Activated B cell treated with CpG ODN at 0.5 μM for 24 hours (primary cell): ENCODE measurements around the gene METAP2. TPM values are rescaled to one million over a fixed set of nuclear protein-coding genes. Genes with fewer than 3 reads are reported as not detected.

ENCODE experiments used
- ATAC-seq: fragments of 200-7000 bp; cut with Tn5 transposase; one replicate; pipeline ENCODE4 v1.10.0; 2021; ENCODE audit warnings: low read depth, mild to moderate bottlenecking, moderate library complexity
- CTCF ChIA-PET: fragments of 350-600 bp; sonication (Branson Sonifier 250); formaldehyde crosslinking; loops from one replicate; lab custom pipeline; 2021; ENCODE audit warnings: antibody characterized with exemption; lab: Charles Lee
- POLR2A ChIA-PET: fragments of 350-600 bp; sonication (Branson Sonifier 250); formaldehyde crosslinking; loops from one replicate; lab custom pipeline; 2021; ENCODE audit warnings: antibody characterized with exemption; lab: Charles Lee
- DNase-seq: peaks from one replicate; pipeline ENCODE4 v3.0.0; 2022
- H3K27ac Mint-ChIP-seq: one replicate; pipeline ENCODE4 v1.8.0; 2020; ENCODE audit warnings: mixed read lengths
- H3K27me3 Mint-ChIP-seq: one replicate; pipeline ENCODE4 v1.8.0; 2021; ENCODE audit warnings: mixed read lengths
- H3K36me3 Mint-ChIP-seq: one replicate; pipeline ENCODE4 v1.8.0; 2021; ENCODE audit warnings: low read depth, mixed read lengths
- H3K4me1 Mint-ChIP-seq: one replicate; pipeline ENCODE4 v1.8.0; 2021; ENCODE audit warnings: mixed read lengths
- H3K4me3 Mint-ChIP-seq: one replicate; pipeline ENCODE4 v1.8.0; 2020; ENCODE audit warnings: mild to moderate bottlenecking, mixed read lengths
- H3K9me3 Mint-ChIP-seq: one replicate; pipeline ENCODE4 v1.8.0; 2020; ENCODE audit warnings: mixed read lengths
- CTCF ChIP-seq: fragments of 200-600 bp; IDR thresholded peaks from one replicate; pipeline ENCODE4 v1.8.0; 2022; ENCODE audit warnings: antibody characterized with exemption, mild to moderate bottlenecking
- intact Hi-C: fragments of 100-400 bp; cut with micrococcal nuclease; formaldehyde crosslinking; loops from one replicate; pipeline ENCODE4 v1.15.1; 2024
- total RNA-seq: library from RNA; stranded (reverse); gene quantifications from 2 replicates; pipeline ENCODE4 v1.2.3, GENCODE V29; 2022

The METAP2 gene
- total RNA-seq, 1 donor from 2014 or later: 63.0 TPM

- no peak for TF ChIP-seq CTCF
- CTCF ChIA-PET: no interaction called here
- ATAC-seq (no peak), DNase-seq (no peak)
- H3K36me3 Mint-ChIP-seq: peaks cover 91% of the 10 kb centered on the region
- peaks cover 2% of the 10 kb centered on the region for H3K4me1 Mint-ChIP-seq
- H3K27me3 Mint-ChIP-seq: no peaks in the 10 kb centered on the region
- H3K27ac Mint-ChIP-seq: no peak overlapping the region
- POLR2A ChIA-PET: no interaction called here
- intact Hi-C loops: no loop called here
- no peak overlapping the region for H3K4me3 Mint-ChIP-seq
- H3K9me3 Mint-ChIP-seq: no peaks in the 10 kb centered on the region
Measured at GRCh38 chr12:95506707-95507523, 33.0 kb downstream of the METAP2 start.

GRCh38 chr12:95509300-95509699 is 35.3 kb downstream of the METAP2 start:
- no peak for ATAC-seq
- CTCF ChIA-PET: no interaction called here
- Mint-ChIP-seq H3K9me3 (no peaks in the 10 kb centered on the region), H3K27me3 (no peaks in the 10 kb centered on the region), H3K36me3 (peaks cover 92% of the 10 kb centered on the region), H3K27ac (no peak overlapping the region), H3K4me3 (no peak overlapping the region), H3K4me1 (no peaks in the 10 kb centered on the region)
- no peak for DNase-seq
- POLR2A ChIA-PET: interaction anchor here (0.7 kb wide), 1 partner anchor 70 kb away, joined by 3 read pairs; no protein-coding TSS in a partner anchor
- intact Hi-C loops: no loop called here
- TF ChIP-seq CTCF: no peak

- ChIA-PET CTCF (no interaction called here), POLR2A (no interaction called here)
- Mint-ChIP-seq H3K36me3 (peaks cover 81% of the 10 kb centered on the region), H3K9me3 (no peaks in the 10 kb centered on the region), H3K27ac (no peak overlapping the region), H3K27me3 (no peaks in the 10 kb centered on the region), H3K4me1 (no peaks in the 10 kb centered on the region), H3K4me3 (no peak overlapping the region)
- intact Hi-C loops: no loop called here
- DNase-seq: no peak
- ATAC-seq: no peak
- TF ChIP-seq CTCF: no peak
Measured at GRCh38 chr12:95511977-95512376, 38.0 kb downstream of the METAP2 start.

GRCh38 chr12:95513599-95513998 is 39.6 kb downstream of the METAP2 start:
- Mint-ChIP-seq H3K27ac (no peak overlapping the region), H3K27me3 (no peaks in the 10 kb centered on the region), H3K4me3 (no peak overlapping the region), H3K9me3 (no peaks in the 10 kb centered on the region), H3K4me1 (no peaks in the 10 kb centered on the region), H3K36me3 (peaks cover 70% of the 10 kb centered on the region)
- TF ChIP-seq CTCF: no peak
- intact Hi-C loops: no loop called here
- POLR2A ChIA-PET: no interaction called here
- ATAC-seq (no peak), DNase-seq (no peak)
- CTCF ChIA-PET: no interaction called here

GRCh38 chr12:95515197-95515596 is 41.2 kb downstream of the METAP2 start:
- Mint-ChIP-seq H3K4me1 (peaks cover 3% of the 10 kb centered on the region), H3K4me3 (no peak overlapping the region), H3K27me3 (no peaks in the 10 kb centered on the region), H3K27ac (no peak overlapping the region), H3K36me3 (peaks cover 55% of the 10 kb centered on the region), H3K9me3 (no peaks in the 10 kb centered on the region)
- ChIA-PET POLR2A (no interaction called here), CTCF (interaction anchor here (1.0 kb wide), 1 partner anchor 19 kb away, joined by 4 read pairs; no protein-coding TSS in a partner anchor)
- no peak for DNase-seq
- no peak for TF ChIP-seq CTCF
- intact Hi-C loops: no loop called here
- no peak for ATAC-seq
